PC-3 (cell line): ENCODE data around the gene DLX2.

Experiments
- CTCF ChIP-seq: fragments of 300-600 bp; sonication (generic); conservative IDR thresholded peaks from 2 replicates; pipeline ENCODE4 v1.5.1; 2017; ENCODE audit warnings: antibody characterized with exemption, low read depth, mild to moderate bottlenecking, low read length
- EZH2 ChIP-seq: fragments of 300-600 bp; sonication (generic); IDR thresholded peaks from one replicate; pipeline ENCODE4 v1.6.1; 2017; ENCODE audit warnings: antibody characterized with exemption, mild to moderate bottlenecking, low read length; ENCODE audit not compliant: unreplicated experiment

GRCh38 chr2:172049567-172050120 is 53.1 kb downstream of the DLX2 start:
- TF ChIP-seq CTCF (no peak), EZH2 (no peak)
